SK-N-SH (cell line): ENCODE data around the gene BSG.
"Not testable (repeated sequence)": the region's sequence is repeated elsewhere in the genome, so short reads cannot be mapped to it uniquely, and the experiment has no call there.

Source experiments
- CTCF ChIP-seq: fragments of 200-600 bp; sonication (generic); IDR thresholded peaks from 2 replicates; pipeline ENCODE4 v1.6.1; 2017; ENCODE audit warnings: antibody characterized with exemption, mild to moderate bottlenecking, moderate library complexity
- EP300 ChIP-seq, 2 experiments: IDR thresholded peaks; 2 replicates each; pipeline versions ENCODE4 v1.4.0 to v1.6.1; 2012; ENCODE audit warnings: borderline replicate concordance in 1 of 2, low read depth in 1 of 2, low read length in 1 of 2
- EZH2phosphoT487 ChIP-seq: fragments of 200-600 bp; sonication (generic); IDR thresholded peaks from 2 replicates; pipeline ENCODE4 v1.6.1; 2017; ENCODE audit warnings: low read depth, mixed run types, mild to moderate bottlenecking, antibody characterized with exemption, moderate library complexity, borderline replicate concordance
- FOXJ3 ChIP-seq: sonication (generic); formaldehyde crosslinking; IDR thresholded peaks from 2 replicates; pipeline ENCODE4 v1.5.1; 2020; ENCODE audit warnings: mild to moderate bottlenecking, missing genetic modification reagents
- GATA2 ChIP-seq: sonication (generic); formaldehyde crosslinking; IDR thresholded peaks from 2 replicates; pipeline ENCODE4 v1.5.0; 2020; ENCODE audit warnings: mild to moderate bottlenecking, missing genetic modification reagents
- MXI1 ChIP-seq: IDR thresholded peaks from 2 replicates; pipeline ENCODE4 v1.6.1; 2012; ENCODE audit warnings: mild to moderate bottlenecking, low read depth, low read length, improper control_type of control experiment
- NFIC ChIP-seq: IDR thresholded peaks from 2 replicates; pipeline ENCODE4 v1.4.0; 2012; ENCODE audit warnings: borderline replicate concordance
- POLR2AphosphoS5 ChIP-seq: IDR thresholded peaks from 2 replicates; pipeline ENCODE4 v1.6.1; 2012; ENCODE audit warnings: low read depth, low read length
- RAD21 ChIP-seq: IDR thresholded peaks from 2 replicates; pipeline ENCODE4 v1.6.1; 2012; ENCODE audit warnings: mild to moderate bottlenecking, low read length
- TCF12 ChIP-seq: IDR thresholded peaks from 2 replicates; pipeline ENCODE4 v1.4.0; 2012
- YY1 ChIP-seq: IDR thresholded peaks from 2 replicates; pipeline ENCODE4 v1.4.0; 2012; ENCODE audit warnings: low read depth, mild to moderate bottlenecking
- ZBTB33 ChIP-seq: IDR thresholded peaks from 2 replicates; pipeline ENCODE4 v1.4.0; 2012; ENCODE audit warnings: low read depth, borderline replicate concordance
- TF ChIP-seq, protein P1 (sequence below): IDR thresholded peaks from 2 replicates; pipeline ENCODE4 v1.4.0; 2012; ENCODE audit warnings: low read depth
- TF ChIP-seq, protein P2 (sequence below): IDR thresholded peaks from 2 replicates; pipeline ENCODE4 v1.6.1; 2012; ENCODE audit warnings: mild to moderate bottlenecking, low read depth, low read length, moderate library complexity

DNA sequence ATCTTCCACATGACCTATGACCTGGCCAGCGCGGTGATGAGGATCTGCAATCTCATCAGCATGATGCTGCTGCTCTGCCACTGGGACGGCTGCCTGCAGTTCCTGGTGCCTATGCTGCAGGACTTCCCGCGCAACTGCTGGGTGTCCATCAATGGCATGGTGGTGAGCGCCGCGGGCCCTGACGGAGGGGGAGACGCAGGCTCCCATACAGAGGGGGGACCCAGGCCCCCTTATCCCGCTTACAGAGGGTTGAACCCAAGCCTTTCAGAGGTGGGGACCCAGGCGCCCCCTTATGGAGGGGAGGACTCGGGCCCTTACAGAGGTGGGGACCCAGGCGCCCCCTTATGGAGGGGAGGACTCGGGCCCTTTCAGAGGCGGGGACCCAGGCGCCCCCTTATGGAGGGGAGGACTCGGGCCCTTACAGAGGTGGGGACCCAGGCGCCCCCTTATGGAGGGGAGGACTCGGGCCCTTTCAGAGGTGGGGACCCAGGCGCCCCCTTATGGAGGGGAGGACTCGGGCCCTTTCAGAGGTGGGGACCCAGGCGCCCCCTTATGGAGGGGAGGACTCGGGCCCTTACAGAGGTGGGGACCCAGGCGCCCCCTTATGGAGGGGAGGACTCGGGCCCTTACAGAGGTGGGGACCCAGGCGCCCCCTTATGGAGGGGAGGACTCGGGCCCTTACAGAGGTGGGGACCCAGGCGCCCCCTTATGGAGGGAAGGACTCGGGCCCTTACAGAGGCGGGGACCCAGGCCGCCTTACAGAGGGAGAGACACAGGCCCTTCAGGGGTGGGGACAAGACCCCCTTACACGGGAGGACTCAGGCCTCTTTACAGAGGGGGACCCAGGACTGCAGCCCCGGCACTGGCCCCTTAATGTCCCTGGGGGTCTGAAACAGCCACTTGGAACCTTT, 32.9 kb downstream of the BSG start:
- TF ChIP-seq CTCF; EZH2phosphoT487; GATA2; EP300 (IDR thresholded peaks at IDR 0.05; ENCODE audit: borderline replicate concordance in 1 of 2, low read depth in 1 of 2, low read length in 1 of 2); ZBTB33; POLR2AphosphoS5; RAD21; MXI1; TCF12; FOXJ3 (CRISPR knock-in tag); NFIC; YY1: not testable (repeated sequence)
- TF ChIP-seq, protein P1, sequence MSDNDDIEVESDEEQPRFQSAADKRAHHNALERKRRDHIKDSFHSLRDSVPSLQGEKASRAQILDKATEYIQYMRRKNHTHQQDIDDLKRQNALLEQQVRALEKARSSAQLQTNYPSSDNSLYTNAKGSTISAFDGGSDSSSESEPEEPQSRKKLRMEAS = not testable (repeated sequence)
- TF ChIP-seq, protein P2, sequence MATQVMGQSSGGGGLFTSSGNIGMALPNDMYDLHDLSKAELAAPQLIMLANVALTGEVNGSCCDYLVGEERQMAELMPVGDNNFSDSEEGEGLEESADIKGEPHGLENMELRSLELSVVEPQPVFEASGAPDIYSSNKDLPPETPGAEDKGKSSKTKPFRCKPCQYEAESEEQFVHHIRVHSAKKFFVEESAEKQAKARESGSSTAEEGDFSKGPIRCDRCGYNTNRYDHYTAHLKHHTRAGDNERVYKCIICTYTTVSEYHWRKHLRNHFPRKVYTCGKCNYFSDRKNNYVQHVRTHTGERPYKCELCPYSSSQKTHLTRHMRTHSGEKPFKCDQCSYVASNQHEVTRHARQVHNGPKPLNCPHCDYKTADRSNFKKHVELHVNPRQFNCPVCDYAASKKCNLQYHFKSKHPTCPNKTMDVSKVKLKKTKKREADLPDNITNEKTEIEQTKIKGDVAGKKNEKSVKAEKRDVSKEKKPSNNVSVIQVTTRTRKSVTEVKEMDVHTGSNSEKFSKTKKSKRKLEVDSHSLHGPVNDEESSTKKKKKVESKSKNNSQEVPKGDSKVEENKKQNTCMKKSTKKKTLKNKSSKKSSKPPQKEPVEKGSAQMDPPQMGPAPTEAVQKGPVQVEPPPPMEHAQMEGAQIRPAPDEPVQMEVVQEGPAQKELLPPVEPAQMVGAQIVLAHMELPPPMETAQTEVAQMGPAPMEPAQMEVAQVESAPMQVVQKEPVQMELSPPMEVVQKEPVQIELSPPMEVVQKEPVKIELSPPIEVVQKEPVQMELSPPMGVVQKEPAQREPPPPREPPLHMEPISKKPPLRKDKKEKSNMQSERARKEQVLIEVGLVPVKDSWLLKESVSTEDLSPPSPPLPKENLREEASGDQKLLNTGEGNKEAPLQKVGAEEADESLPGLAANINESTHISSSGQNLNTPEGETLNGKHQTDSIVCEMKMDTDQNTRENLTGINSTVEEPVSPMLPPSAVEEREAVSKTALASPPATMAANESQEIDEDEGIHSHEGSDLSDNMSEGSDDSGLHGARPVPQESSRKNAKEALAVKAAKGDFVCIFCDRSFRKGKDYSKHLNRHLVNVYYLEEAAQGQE = not testable (repeated sequence)
